HG03439 (cell line): ENCODE results near the gene DDX51.

ENCODE experiments used
- ATAC-seq: cut with Tn5 transposase; IDR thresholded peaks from one replicate; pipeline ENCODE4 v1.9.1; 2021; ENCODE audit warnings: mild to moderate bottlenecking, moderate library complexity; ENCODE audit not compliant: unreplicated experiment

DDX51 gene, protein sequence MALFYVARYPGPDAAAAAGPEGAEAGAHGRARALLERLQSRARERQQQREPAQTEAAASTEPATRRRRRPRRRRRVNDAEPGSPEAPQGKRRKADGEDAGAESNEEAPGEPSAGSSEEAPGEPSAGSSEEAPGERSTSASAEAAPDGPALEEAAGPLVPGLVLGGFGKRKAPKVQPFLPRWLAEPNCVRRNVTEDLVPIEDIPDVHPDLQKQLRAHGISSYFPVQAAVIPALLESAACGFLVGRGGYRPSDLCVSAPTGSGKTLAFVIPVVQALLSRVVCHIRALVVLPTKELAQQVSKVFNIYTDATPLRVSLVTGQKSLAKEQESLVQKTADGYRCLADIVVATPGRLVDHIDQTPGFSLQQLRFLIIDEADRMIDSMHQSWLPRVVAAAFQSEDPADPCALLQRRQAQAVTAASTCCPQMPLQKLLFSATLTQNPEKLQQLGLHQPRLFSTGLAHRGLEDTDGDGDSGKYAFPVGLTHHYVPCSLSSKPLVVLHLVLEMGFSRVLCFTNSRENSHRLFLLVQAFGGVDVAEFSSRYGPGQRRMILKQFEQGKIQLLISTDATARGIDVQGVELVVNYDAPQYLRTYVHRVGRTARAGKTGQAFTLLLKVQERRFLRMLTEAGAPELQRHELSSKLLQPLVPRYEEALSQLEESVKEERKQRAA

GRCh38 chr12:132144115-132144809 lies at the start of gene DDX51, which contains the start of gene NOC4L:
TSS of gene DDX51 (minus strand) at chr12:132144319. CDS start at chr12:132144296, 23 bp downstream.
TSS of gene NOC4L (plus strand) at chr12:132144457. CDS start at chr12:132144489, 32 bp downstream.
- ATAC-seq = peak; percentile 79

DNA sequence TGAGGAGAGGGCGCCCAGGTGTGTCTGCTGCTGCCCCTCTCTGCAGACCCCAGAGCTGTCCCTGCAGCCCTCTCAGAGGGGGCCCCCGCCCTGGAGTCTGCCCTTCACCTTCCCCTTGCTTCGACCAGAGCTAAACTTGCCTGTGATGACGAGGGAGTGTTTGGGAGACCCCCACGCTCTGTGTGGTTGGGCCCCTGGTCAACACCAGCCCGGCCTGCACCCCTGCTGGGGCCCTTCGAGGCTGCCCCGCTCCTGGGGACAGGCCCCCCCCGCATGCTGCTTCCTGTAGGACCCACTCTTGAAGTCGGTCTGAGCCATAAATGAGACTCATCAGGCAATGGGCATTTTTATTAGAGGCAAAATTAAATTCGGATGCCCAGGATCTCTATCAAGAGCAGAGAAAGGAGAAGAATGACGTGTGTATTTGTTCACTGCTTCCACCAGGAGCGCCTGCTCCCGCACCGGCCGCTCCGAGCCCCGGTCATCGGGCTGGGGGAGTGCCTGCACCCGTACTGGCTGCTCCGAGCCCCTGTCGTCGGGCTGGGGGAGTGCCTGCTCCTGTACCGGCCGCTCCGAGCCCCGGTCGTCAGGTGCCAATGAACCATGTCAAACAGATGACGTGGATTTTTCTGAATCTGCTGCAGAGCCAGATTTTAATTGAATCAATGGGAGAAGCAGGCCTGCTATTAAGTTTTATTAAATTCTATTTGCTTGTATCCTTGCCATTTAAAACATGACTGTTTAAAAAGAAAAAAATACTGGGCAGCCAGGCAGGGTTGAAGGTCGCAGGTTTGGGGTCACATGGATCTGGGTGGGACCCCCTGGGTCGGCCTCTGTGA lies 47.8 kb upstream of the DDX51 start:
- no peak for ATAC-seq

DNA sequence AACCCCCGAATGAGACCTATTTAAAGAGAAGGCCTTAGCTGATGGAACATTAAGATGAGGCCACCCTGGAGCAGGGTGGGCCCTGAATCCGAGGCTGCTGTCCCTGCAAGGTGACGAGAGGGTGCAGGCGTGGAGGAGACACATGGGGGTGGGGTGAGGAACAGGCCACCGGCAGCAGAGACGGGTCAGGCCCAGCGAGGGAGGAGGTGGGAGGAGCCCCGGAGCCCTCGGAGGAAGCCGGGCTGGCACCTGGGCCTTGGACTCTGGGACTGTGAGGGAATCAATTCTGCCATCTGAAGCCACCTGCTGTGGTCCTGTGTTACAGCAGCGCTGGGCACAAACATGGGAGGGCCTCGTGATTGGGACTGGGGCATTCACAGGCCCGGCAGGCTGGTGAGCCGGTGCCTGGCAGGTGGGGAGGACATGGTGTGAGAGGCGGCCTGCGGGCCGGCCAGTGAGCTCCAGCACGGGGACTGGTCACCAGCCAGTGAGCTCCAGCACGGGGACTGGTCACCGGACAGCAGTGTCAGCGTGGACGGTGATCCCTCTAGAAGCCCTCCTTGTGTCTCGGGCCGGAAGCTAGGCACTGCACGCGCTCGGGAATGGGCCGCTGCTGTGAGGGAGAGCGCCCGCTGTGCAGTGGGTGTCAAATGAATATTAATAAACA lies 46.8 kb upstream of the DDX51 start:
- ATAC-seq = no peak

DNA sequence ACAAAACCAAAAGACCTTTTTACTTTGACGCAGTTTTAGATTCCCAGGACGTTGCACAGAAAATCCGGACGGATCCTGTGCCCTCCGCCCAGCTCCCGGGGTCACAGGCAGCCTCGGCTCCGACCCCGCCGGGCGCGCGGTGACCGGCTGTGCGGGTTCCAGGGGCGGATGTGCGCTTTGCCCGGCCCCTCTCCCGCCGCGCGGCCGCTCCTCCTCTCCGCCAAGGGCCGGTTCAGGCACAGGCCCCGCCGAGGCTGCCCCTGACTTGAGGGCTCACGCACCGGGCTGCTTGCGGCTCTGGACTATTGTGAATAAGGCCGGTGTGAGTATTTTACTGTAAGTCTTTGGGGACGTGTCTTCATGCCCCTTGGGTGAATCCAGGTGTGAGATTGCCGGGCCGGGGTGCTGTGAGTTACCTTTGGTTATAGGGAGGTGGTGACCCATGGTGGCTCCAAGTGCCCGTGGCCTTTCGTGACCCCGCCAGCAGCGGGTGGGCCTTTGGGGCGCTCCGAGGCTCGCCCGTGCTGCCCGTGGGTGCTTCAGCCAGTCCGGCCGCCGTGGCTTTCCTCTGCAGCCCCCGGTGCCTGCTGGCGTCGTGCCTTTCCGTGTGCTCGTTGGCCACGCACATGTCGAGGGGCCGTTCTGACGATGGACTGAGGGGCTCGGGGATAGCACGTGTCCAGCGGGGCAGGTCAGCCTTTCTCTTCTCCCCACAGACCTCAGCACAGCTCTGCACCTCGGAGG lies 46.1 kb upstream of the DDX51 start:
- peak; percentile 30 for ATAC-seq

DNA sequence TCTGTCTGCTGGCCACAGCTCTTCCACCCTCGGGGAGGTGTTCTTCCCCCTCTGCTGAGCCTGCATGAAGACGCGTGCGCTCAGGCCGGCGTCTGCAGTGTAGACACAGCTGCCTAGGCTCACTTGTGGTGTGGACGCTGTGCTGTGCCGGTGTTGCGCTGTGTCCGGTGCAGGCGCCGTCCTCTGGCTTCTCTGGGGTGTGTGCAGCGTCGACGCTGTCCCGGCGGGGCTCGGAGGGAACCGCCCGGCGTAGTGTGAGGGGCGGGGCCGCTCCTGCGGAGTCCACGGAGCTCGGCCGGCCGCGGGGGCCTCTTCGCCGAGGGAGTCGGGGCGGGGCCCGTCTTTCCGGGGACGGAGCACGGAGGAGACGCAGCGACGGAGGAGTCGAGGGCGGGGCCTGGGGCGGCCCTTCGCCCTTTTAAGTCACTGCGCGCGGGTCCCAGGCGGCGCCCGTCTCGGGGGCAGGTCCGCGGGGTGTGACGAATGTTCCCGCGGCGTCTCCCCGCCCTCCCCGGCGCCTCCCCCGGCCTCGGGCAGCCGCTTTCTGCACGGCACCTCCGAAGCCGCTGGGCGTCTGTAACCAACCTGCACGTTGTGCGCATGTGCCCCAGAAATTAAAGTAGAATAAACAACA lies 45.4 kb upstream of the DDX51 start:
- peak; percentile 79 for ATAC-seq

DNA sequence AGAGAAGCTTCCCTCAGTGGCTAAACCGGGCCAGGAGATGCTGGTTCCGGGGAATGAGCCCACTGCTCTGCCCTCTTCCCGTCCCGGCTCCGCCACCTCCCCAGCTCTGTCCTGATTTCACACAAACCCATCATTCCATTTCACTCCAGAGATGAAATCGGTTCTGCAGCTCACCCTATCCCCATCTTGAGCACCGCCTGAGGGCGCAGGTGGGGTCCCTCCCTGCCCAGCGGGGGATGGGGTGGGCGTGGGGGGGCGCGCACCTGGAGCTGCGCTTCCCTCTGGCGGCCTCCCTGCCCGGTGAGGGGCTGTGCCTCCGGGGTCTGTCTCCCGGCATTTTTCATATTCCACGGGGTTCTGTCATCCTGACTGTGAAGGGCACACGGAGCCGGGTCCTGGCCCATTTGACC lies 44.8 kb upstream of the DDX51 start:
- ATAC-seq = no peak

- ATAC-seq = no peak
Measured at GRCh38 chr12:132188451-132188901, 44.4 kb upstream of the DDX51 start.

DNA sequence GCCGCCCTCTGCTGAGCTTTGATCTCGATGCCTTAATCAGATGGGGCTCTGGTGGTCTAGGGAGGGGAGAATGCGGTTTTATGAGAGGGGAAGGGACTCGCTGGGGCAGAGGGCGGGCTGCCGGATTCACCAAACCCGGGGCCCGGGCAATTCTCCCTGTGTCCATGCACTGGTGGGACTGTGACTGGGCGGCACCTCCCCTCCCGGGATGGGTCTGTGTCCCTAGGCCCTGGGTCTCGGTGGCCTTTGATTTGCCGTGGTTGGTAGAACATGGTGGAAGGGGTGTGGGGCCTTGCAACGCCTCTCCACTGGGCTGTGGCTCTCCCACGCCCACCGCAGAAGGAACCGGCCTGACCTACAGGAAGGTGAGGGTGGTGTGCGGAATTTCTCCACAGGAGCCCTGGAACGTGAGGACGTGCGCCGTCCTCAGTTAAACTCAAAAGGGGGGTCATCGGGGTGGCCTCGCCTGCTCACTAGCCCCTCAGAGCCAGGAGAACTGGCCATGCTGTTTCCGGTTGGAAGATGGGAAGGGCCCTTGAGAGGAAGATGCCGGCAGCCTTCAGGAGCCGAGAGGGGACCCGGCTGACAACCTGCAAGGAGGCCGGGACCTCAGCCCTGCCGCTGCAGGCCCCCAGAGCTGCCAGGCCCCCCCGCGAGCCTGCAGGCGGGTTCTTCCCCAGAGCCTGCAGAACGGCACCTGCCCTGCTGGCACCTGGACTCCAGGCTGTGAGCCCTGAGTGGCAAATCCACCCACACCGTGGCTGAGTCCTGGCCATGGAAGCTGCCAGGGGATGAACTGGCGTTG lies 43.7 kb upstream of the DDX51 start:
- ATAC-seq = no peak

- no peak for ATAC-seq
Measured at GRCh38 chr12:132186857-132187620, 42.9 kb upstream of the DDX51 start.

- ATAC-seq = no peak
Measured at GRCh38 chr12:132186208-132186856, 42.2 kb upstream of the DDX51 start.

GRCh38 chr12:132185705-132186104 lies 41.6 kb upstream of the DDX51 start:
- ATAC-seq = no peak

DNA sequence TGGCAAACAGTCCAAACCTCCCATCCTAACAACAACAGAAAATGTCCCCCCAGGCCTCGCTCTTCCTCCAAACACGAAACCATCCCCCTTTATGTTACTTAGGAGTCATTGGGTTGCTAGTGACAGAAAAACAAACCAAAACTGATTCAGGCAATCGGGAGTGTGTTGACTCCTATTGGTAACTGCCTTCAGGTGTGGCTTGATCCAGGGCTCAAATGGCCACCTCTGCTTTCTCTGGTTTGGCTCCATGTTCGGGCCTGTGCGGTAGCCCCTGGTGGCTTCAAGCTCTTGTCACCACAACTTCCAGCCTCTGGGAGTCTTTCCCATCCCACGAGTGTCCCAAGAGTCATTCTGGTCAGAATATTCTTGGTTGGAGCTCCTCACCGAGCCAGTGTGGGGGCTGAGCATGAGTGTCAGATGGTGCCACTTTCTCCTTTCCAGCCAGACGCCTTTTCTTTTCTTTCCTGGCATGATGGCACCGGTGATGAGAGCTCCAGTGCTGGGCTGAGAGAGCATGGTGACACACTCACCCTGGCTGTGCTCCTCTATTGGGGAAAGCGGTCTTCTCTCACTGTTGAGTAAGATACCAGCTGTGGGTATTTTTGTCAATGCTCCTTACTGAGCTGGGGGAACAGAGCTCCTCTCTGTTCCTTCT lies 38.7 kb upstream of the DDX51 start:
- ATAC-seq = no peak

DNA sequence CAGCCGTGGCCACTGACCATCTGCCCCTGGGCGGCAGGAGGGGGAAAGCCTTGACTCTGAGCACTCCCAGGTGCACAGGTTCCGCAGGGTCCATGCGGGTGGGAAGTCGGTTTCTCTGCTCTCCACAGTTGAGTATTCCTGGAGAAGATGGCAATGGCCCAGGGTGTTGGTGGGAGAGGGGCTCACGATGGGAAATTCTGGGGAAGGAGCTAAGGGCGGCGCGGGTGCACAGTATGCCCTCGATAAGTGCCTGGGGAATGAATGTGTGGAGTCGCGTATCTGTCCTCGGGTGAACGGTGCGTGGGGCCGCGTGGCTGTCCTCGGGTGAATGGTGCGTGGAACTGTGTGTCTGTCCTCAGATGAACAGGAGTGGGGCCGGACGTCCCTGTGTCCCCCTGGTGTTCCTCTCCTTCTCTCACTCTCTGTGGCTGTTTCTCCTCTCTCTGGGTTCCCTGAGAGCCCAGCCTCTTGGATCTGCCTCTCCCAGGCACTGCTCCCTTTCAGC lies 38.1 kb upstream of the DDX51 start:
- no peak for ATAC-seq

GRCh38 chr12:132181570-132182200 lies 37.6 kb upstream of the DDX51 start:
- no peak for ATAC-seq

DNA sequence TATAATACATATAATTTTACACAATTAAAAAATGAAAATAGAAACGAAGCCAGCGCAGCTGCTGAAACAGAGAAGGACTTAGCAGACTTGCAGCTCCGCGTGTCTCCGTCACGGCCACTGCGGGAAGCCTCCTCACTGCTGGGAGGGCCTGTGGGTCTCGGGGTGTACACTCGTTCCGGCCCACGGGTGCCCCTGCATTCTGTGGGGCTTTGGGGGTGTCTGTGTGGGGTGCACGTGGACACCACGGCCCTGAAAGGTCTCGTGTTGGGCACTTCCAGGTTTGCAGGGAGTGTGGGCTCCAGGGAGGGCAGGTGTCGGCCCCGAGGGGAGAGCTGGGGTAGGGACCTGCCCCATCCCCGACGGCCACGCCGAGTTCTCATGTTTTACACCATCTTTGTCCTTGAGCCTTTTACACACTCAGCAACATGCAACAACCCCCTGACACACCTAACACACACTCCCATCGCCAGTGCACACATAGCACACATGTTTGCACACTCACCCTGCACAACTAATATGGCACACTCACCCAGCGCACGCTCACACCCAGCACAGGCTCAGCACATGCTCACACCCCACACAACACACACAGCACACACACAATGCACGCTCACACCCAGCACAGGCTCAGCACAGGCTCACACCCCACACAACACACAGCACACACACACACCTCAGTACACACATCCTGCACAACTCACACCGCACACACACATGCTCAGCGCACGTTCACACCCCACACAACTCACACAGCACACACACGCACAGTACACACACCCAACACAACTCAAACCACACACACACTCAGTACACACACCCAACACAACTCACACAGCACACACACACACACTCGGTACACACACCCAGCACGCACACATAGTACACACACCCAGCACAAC lies 36.8 kb upstream of the DDX51 start:
- ATAC-seq = no peak
